ENCODE data around the gene PPCS.

Gene PPCS

GRCh38 chr1:42456010-42456753 is at the start of gene PPCS, which contains the start of gene ZMYND12:
Gene PPCS (plus strand): TSS chr1:42456543. CDS start chr1:42456566, 23 bp downstream.
Gene ZMYND12 (minus strand): TSS chr1:42456022. CDS start chr1:42455997, 25 bp downstream.
- H3K4me1 Mint-ChIP-seq, result peaks cover 28% of the 10 kb centered on the region

GRCh38 chr1:42414551-42415496 is 41.5 kb upstream of the PPCS start:
- no peak overlapping the region for H3K27ac Mint-ChIP-seq
- no peak for ATAC-seq
- H3K27me3 Mint-ChIP-seq, result peaks cover 32% of the 10 kb centered on the region
- no peaks in the 10 kb centered on the region for H3K9me3 Mint-ChIP-seq
- no peaks in the 10 kb centered on the region for H3K36me3 Mint-ChIP-seq
- no peaks in the 10 kb centered on the region for H3K4me1 Mint-ChIP-seq
- H3K4me3 Mint-ChIP-seq, result no peak overlapping the region

More at GRCh38 chr1:42456010-42456753, at the start of gene PPCS, which contains the start of gene ZMYND12:
- no peaks in the 10 kb centered on the region for H3K27me3 Mint-ChIP-seq
- H3K27ac Mint-ChIP-seq, result peak within 1 kb of the TSS; percentile 87
- ATAC-seq, result peak; percentile 94
- peaks cover 26% of the 10 kb centered on the region for H3K36me3 Mint-ChIP-seq
- peak within 1 kb of the TSS; percentile 89 for H3K4me3 Mint-ChIP-seq
- no peaks in the 10 kb centered on the region for H3K9me3 Mint-ChIP-seq

GRCh38 chr1:42417166-42417565 is 39.2 kb upstream of the PPCS start:
- no peaks in the 10 kb centered on the region for H3K9me3 Mint-ChIP-seq
- no peak overlapping the region for H3K27ac Mint-ChIP-seq
- no peak for ATAC-seq
- peaks cover 31% of the 10 kb centered on the region for H3K27me3 Mint-ChIP-seq
- H3K4me3 Mint-ChIP-seq, result no peak overlapping the region
- no peaks in the 10 kb centered on the region for H3K4me1 Mint-ChIP-seq
- H3K36me3 Mint-ChIP-seq, result no peaks in the 10 kb centered on the region

GRCh38 chr1:42418516-42418915 is 37.8 kb upstream of the PPCS start:
- H3K4me1 Mint-ChIP-seq, result no peaks in the 10 kb centered on the region
- no peak for ATAC-seq
- no peak overlapping the region for H3K4me3 Mint-ChIP-seq
- H3K27me3 Mint-ChIP-seq, result peaks cover 34% of the 10 kb centered on the region
- no peak overlapping the region for H3K27ac Mint-ChIP-seq
- no peaks in the 10 kb centered on the region for H3K36me3 Mint-ChIP-seq
- H3K9me3 Mint-ChIP-seq, result no peaks in the 10 kb centered on the region

- Mint-ChIP-seq H3K27me3 (peaks cover 39% of the 10 kb centered on the region), H3K4me1 (no peaks in the 10 kb centered on the region), H3K4me3 (no peak overlapping the region), H3K9me3 (no peaks in the 10 kb centered on the region), H3K27ac (no peak overlapping the region), H3K36me3 (no peaks in the 10 kb centered on the region)
- no peak for ATAC-seq
Observed at GRCh38 chr1:42419126-42419821, 37.1 kb upstream of the PPCS start.

- H3K4me1 Mint-ChIP-seq, result no peaks in the 10 kb centered on the region
- no peaks in the 10 kb centered on the region for H3K9me3 Mint-ChIP-seq
- H3K27ac Mint-ChIP-seq, result no peak overlapping the region
- no peaks in the 10 kb centered on the region for H3K36me3 Mint-ChIP-seq
- H3K4me3 Mint-ChIP-seq, result no peak overlapping the region
- peaks cover 34% of the 10 kb centered on the region for H3K27me3 Mint-ChIP-seq
- ATAC-seq, result no peak
Observed at GRCh38 chr1:42420121-42420520, 36.2 kb upstream of the PPCS start.

GRCh38 chr1:42420911-42421585 is 35.3 kb upstream of the PPCS start:
- ATAC-seq, result no peak
- Mint-ChIP-seq H3K4me1 (no peaks in the 10 kb centered on the region), H3K9me3 (no peaks in the 10 kb centered on the region), H3K4me3 (no peak overlapping the region), H3K27ac (no peak overlapping the region), H3K27me3 (peaks cover 29% of the 10 kb centered on the region), H3K36me3 (no peaks in the 10 kb centered on the region)

GRCh38 chr1:42422737-42423136 is 33.6 kb upstream of the PPCS start:
- no peaks in the 10 kb centered on the region for H3K36me3 Mint-ChIP-seq
- no peak overlapping the region for H3K4me3 Mint-ChIP-seq

GRCh38 chr1:42423681-42424080 is 32.7 kb upstream of the PPCS start:
- Mint-ChIP-seq H3K36me3 (no peaks in the 10 kb centered on the region), H3K9me3 (no peaks in the 10 kb centered on the region)
- no peak for ATAC-seq

More at GRCh38 chr1:42422737-42423136, 33.6 kb upstream of the PPCS start:
- ATAC-seq, result no peak
- Mint-ChIP-seq H3K27me3 (peaks cover 29% of the 10 kb centered on the region), H3K27ac (no peak overlapping the region), H3K9me3 (no peaks in the 10 kb centered on the region), H3K4me1 (no peaks in the 10 kb centered on the region)

GRCh38 chr1:42424201-42424600 is 32.1 kb upstream of the PPCS start:
- no peak overlapping the region for H3K27ac Mint-ChIP-seq
- no peaks in the 10 kb centered on the region for H3K9me3 Mint-ChIP-seq
- H3K4me3 Mint-ChIP-seq, result no peak overlapping the region
- H3K4me1 Mint-ChIP-seq, result no peaks in the 10 kb centered on the region
- H3K36me3 Mint-ChIP-seq, result no peaks in the 10 kb centered on the region
- H3K27me3 Mint-ChIP-seq, result peaks cover 29% of the 10 kb centered on the region
- ATAC-seq, result no peak

More at GRCh38 chr1:42423681-42424080, 32.7 kb upstream of the PPCS start:
- Mint-ChIP-seq H3K4me3 (no peak overlapping the region), H3K27me3 (peaks cover 29% of the 10 kb centered on the region), H3K4me1 (no peaks in the 10 kb centered on the region), H3K27ac (no peak overlapping the region)

GRCh38 chr1:42427240-42427639 is 29.1 kb upstream of the PPCS start:
- ATAC-seq, result no peak
- Mint-ChIP-seq H3K4me3 (no peak overlapping the region), H3K36me3 (no peaks in the 10 kb centered on the region), H3K27ac (no peak overlapping the region), H3K27me3 (peaks cover 14% of the 10 kb centered on the region), H3K4me1 (no peaks in the 10 kb centered on the region), H3K9me3 (no peaks in the 10 kb centered on the region)

GRCh38 chr1:42429603-42430002 is 26.7 kb upstream of the PPCS start:
- no peak overlapping the region for H3K27ac Mint-ChIP-seq
- no peaks in the 10 kb centered on the region for H3K27me3 Mint-ChIP-seq
- no peak overlapping the region for H3K4me3 Mint-ChIP-seq
- H3K36me3 Mint-ChIP-seq, result no peaks in the 10 kb centered on the region
- no peaks in the 10 kb centered on the region for H3K4me1 Mint-ChIP-seq
- no peaks in the 10 kb centered on the region for H3K9me3 Mint-ChIP-seq
- ATAC-seq, result no peak

- Mint-ChIP-seq H3K27me3 (no peaks in the 10 kb centered on the region), H3K4me3 (no peak overlapping the region), H3K4me1 (no peaks in the 10 kb centered on the region), H3K9me3 (no peaks in the 10 kb centered on the region), H3K36me3 (no peaks in the 10 kb centered on the region), H3K27ac (no peak overlapping the region)
- ATAC-seq, result no peak
Observed at GRCh38 chr1:42430286-42431135, 25.8 kb upstream of the PPCS start.

GRCh38 chr1:42431514-42431913 is 24.8 kb upstream of the PPCS start:
- H3K9me3 Mint-ChIP-seq, result no peaks in the 10 kb centered on the region
- no peak for ATAC-seq
- H3K4me3 Mint-ChIP-seq, result no peak overlapping the region
- H3K27me3 Mint-ChIP-seq, result no peaks in the 10 kb centered on the region
- H3K4me1 Mint-ChIP-seq, result no peaks in the 10 kb centered on the region
- H3K36me3 Mint-ChIP-seq, result no peaks in the 10 kb centered on the region
- H3K27ac Mint-ChIP-seq, result no peak overlapping the region
